ENCODE results near the gene NXN.

- TF ChIP-seq CTCF (IDR thresholded peaks at IDR 0.05) (no peak), EZH2 (IDR thresholded peaks at IDR 0.05; ENCODE audit: borderline replicate concordance, insufficient read depth, low read depth, low read length, poor library complexity, severe bottlenecking) (no peak)
Measured at GRCh38 chr17:834136-834535, 145.4 kb downstream of the NXN start.

All from B cell (primary cell).